Ovary (tissue), 9 donors: ENCODE results near the gene RPS15. TPM values are rescaled to one million over a fixed set of nuclear protein-coding genes. Genes with fewer than 3 reads are reported as not detected.

Source experiments
- DNase-seq, 5 donors: peaks; one replicate each; pipeline ENCODE4 v3.0.0-alpha.2; 2019 to 2020
- H3K27ac ChIP-seq, 2 donors: fragments of 200-600 bp; one replicate each; pipeline versions ENCODE4 v1.5.1 to v1.8.0; 2019 to 2022
- H3K27me3 ChIP-seq: fragments of 200-600 bp; one replicate; pipeline ENCODE4 v1.8.0; 2022
- H3K36me3 ChIP-seq: fragments of 200-600 bp; sonication (generic); one replicate; pipeline ENCODE4 v1.5.1; 2019
- H3K4me1 ChIP-seq: one replicate; pipeline ENCODE4 v1.8.1; 2013; ENCODE audit warnings: mild to moderate bottlenecking, moderate library complexity; ENCODE audit not compliant: insufficient read depth
- H3K4me3 ChIP-seq: fragments of 200-600 bp; sonication (generic); one replicate; pipeline ENCODE4 v1.5.1; 2017
- H3K9me3 ChIP-seq, 2 donors: fragments of 200-600 bp in 1 of 2; sonication (generic) in 1 of 2; one replicate each; pipeline versions ENCODE4 v1.5.1 to v1.8.1; 2013 to 2019; ENCODE audit warnings: mild to moderate bottlenecking in 1 of 2, moderate library complexity in 1 of 2
- CTCF ChIP-seq, 3 donors: fragments of 450-650 bp in 2 of 3; fragments of 200-600 bp in 1 of 3; IDR thresholded peaks; one replicate each; pipeline versions ENCODE4 v1.5.1 to v1.8.0; 2016 to 2022; ENCODE audit warnings: antibody characterized with exemption in 3 of 3, mild to moderate bottlenecking in 1 of 3
- EP300 ChIP-seq: sonication (generic); formaldehyde crosslinking; IDR thresholded peaks from one replicate; pipeline ENCODE4 v1.6.1; 2017; ENCODE audit warnings: antibody characterized with exemption
- POLR2A ChIP-seq: fragments of 450-650 bp; IDR thresholded peaks from one replicate; pipeline ENCODE4 v1.6.1; 2017; ENCODE audit warnings: antibody characterized with exemption, mild to moderate bottlenecking, moderate library complexity
- WGBS, 3 donors: extraction: QIAGEN DNeasy Blood & Tissue Kit in 1 of 3; methylation state at CpG; one replicate each; pipeline versions ENCODE4 v1.1.5 to v1.1.7; 2013 to 2017; 5-methylcytosine and 5-hydroxymethylcytosine counted together
- intact Hi-C, 4 donors: fragments of 100-400 bp; cut with DNase I; formaldehyde crosslinking; loops; one replicate each; pipeline versions ENCODE4 v1.11.0 to v1.15.1; 2022 to 2023
- polyA plus RNA-seq, 2 donors: library from polyadenylated mRNA; stranded (reverse); fragments of 200-250 nt in 1 of 2; fragments of 350-450 nt in 1 of 2; fragmentation: Illumina TruSeq in 1 of 2; extraction: RNeasy Lipid Tissue Mini Kit (QIAGEN cat#74804) in 1 of 2; gene quantifications; one replicate each; pipeline ENCODE4 v1.2.3, GENCODE V29; 2013 to 2014
- total RNA-seq, 7 donors: library from RNA; depleted of rRNA in 2 of 7; stranded (reverse); fragments of >200 nt in 2 of 7; fragmentation: NEBNext Ultra II Directional in 3 of 7; extraction: Animal tissue kit (Norgen Biotek cat#: 25700) in 3 of 7; gene quantifications; one replicate each; pipeline versions ENCODE4 v1.1.0 to v1.2.4, GENCODE V29; 2016 to 2023
- donor health status: DM: no; HTN: no; CAD: no; lungs with moderate emphysema.
- donor health status: DM: no; HTN: no; CAD: no.
- donor health status: Bipolar disorder and iron deficiency.
- donor health status: DM: yes; HTN: yes; CAD: no.
- donor health status: DM: no; HTN: no; CAD: no.
- donor health status: DM: yes; HTN: yes; CAD: no.

RPS15 gene
- total and polyA plus RNA-seq, 9 donors, result 174 to 7,253 (median 2,328) TPM

GRCh38 chr19:1466461-1467214 lies 28.4 kb downstream of the RPS15 start:
- H3K36me3 ChIP-seq, result no peaks in the 10 kb centered on the region
- H3K27me3 ChIP-seq, result peaks cover 11% of the 10 kb centered on the region
- WGBS, 3 donors, result 37 to 66% (median 44%) methylated on average over 45 to 70 of the region's 70 CpGs
- H3K9me3 ChIP-seq, result no peaks in the 10 kb centered on the region
- H3K4me1 ChIP-seq, result peaks cover 35% of the 10 kb centered on the region
- TF ChIP-seq CTCF (IDR thresholded peaks at IDR 0.05) (no peak), POLR2A (no peak), EP300 (no peak)
- intact Hi-C loops, result no loop called here
- peak in 1 of 5 donors; percentile 24 for DNase-seq
- H3K4me3 ChIP-seq, result no peak overlapping the region
- H3K27ac ChIP-seq, result no peak overlapping the region

GRCh38 chr19:1467215-1467489 lies 29.0 kb downstream of the RPS15 start:
- Histone ChIP-seq H3K4me3 (no peak overlapping the region), H3K4me1 (peaks cover 35% of the 10 kb centered on the region)
- WGBS, 3 donors, result 13 to 20% methylated on average over 17 to 36 of the region's 36 CpGs; no CpG with 5 or more reads in 1 of the 3 donors

GRCh38 chr19:1467490-1468273 lies 29.5 kb downstream of the RPS15 start:
- TF ChIP-seq POLR2A (no peak), EP300 (no peak), CTCF (IDR thresholded peaks at IDR 0.05) (no peak)
- H3K27me3 ChIP-seq, result peaks cover 11% of the 10 kb centered on the region
- intact Hi-C loops, result no loop called here

More at GRCh38 chr19:1467215-1467489, 29.0 kb downstream of the RPS15 start:
- no peaks in the 10 kb centered on the region for H3K36me3 ChIP-seq
- DNase-seq, result no peak
- no peaks in the 10 kb centered on the region for H3K9me3 ChIP-seq
- H3K27ac ChIP-seq, result no peak overlapping the region
- TF ChIP-seq EP300 (no peak), POLR2A (no peak), CTCF (IDR thresholded peaks at IDR 0.05) (no peak)
- intact Hi-C loops, result no loop called here
- H3K27me3 ChIP-seq, result peaks cover 11% of the 10 kb centered on the region

GRCh38 chr19:1468274-1468820 lies 30.2 kb downstream of the RPS15 start:
- Histone ChIP-seq H3K9me3 (no peaks in the 10 kb centered on the region), H3K27ac (no peak overlapping the region), H3K4me1 (peaks cover 35% of the 10 kb centered on the region), H3K36me3 (no peaks in the 10 kb centered on the region), H3K4me3 (no peak overlapping the region), H3K27me3 (peaks cover 11% of the 10 kb centered on the region)
- intact Hi-C loops, result no loop called here
- TF ChIP-seq CTCF (IDR thresholded peaks at IDR 0.05), result no peak
- TF ChIP-seq EP300, result no peak
- TF ChIP-seq POLR2A, result no peak
- 5 to 7% (median 6%) methylated on average over 23 to 49 of the region's 49 CpGs for WGBS, 3 donors
- peak in 1 of 5 donors; percentile 35 for DNase-seq

More at GRCh38 chr19:1467490-1468273, 29.5 kb downstream of the RPS15 start:
- WGBS, 3 donors, result 8 to 15% (median 10%) methylated on average over 57 to 92 of the region's 92 CpGs
- Histone ChIP-seq H3K36me3 (no peaks in the 10 kb centered on the region), H3K4me1 (peaks cover 35% of the 10 kb centered on the region), H3K4me3 (no peak overlapping the region), H3K27ac (no peak overlapping the region), H3K9me3 (no peaks in the 10 kb centered on the region)
- DNase-seq, result peak in 2 of 5 donors; percentile 17 to 43
